ENCODE data around the gene GDNF.

GDNF gene

DNA sequence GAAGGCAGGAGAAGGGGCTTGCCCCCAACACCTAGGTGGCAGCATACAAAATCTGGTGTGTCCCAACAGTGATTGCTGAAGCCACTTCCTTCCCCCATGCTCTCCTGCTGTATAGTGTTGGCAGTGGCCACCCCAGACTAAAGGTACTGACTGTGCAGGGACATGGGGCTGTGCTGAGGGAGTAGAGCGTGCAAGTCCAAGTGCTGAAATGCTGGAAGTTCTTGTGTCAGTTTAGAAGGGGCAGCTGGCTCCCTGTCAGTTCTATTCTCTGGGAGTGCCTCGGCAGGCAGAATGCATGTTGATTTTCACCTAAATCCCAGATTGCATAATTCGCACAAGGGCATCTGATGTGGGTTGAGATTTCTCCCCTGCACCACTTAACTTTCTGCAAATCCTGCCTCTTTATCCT is 68.6 kb downstream of the GDNF start:
- peaks cover 10% of the 10 kb centered on the region for H3K9me3 ChIP-seq (ENCODE audit: low read length)
- no peaks in the 10 kb centered on the region for H3F3A ChIP-seq (ENCODE audit: insufficient read depth, low read length)
- H3K79me2 ChIP-seq (ENCODE audit: insufficient read depth, low read length): no peaks in the 10 kb centered on the region
- no peaks in the 10 kb centered on the region for H3K36me3 ChIP-seq (ENCODE audit: insufficient read depth, low read length)
- no peaks in the 10 kb centered on the region for H3K27me3 ChIP-seq (ENCODE audit: insufficient read depth, low read length)
- H3K9ac ChIP-seq (ENCODE audit: low read length): no peak overlapping the region
- no peak overlapping the region for H2AFZ ChIP-seq (ENCODE audit: low read length)
- H4K20me1 ChIP-seq (ENCODE audit: insufficient read depth, low read length): no peaks in the 10 kb centered on the region
- H3K9me2 ChIP-seq (ENCODE audit: low read depth, low read length): no peaks in the 10 kb centered on the region
- TF ChIP-seq, protein P1, sequence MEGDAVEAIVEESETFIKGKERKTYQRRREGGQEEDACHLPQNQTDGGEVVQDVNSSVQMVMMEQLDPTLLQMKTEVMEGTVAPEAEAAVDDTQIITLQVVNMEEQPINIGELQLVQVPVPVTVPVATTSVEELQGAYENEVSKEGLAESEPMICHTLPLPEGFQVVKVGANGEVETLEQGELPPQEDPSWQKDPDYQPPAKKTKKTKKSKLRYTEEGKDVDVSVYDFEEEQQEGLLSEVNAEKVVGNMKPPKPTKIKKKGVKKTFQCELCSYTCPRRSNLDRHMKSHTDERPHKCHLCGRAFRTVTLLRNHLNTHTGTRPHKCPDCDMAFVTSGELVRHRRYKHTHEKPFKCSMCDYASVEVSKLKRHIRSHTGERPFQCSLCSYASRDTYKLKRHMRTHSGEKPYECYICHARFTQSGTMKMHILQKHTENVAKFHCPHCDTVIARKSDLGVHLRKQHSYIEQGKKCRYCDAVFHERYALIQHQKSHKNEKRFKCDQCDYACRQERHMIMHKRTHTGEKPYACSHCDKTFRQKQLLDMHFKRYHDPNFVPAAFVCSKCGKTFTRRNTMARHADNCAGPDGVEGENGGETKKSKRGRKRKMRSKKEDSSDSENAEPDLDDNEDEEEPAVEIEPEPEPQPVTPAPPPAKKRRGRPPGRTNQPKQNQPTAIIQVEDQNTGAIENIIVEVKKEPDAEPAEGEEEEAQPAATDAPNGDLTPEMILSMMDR (IDR thresholded peaks at IDR 0.05; ENCODE audit: low read length): no peak
- no peak for TF ChIP-seq EZH2 (IDR thresholded peaks at IDR 0.05; ENCODE audit: borderline replicate concordance, low read length)
- H3K4me2 ChIP-seq (ENCODE audit: low read length): no peak overlapping the region
- H3K4me1 ChIP-seq (ENCODE audit: insufficient read depth, low read length, severe bottlenecking): no peaks in the 10 kb centered on the region
- no peak overlapping the region for H3K27ac ChIP-seq (ENCODE audit: low read depth, low read length, poor library complexity, severe bottlenecking)
- H3K4me3 ChIP-seq (ENCODE audit: low read depth, low read length, poor library complexity, severe bottlenecking): no peak overlapping the region

DNA sequence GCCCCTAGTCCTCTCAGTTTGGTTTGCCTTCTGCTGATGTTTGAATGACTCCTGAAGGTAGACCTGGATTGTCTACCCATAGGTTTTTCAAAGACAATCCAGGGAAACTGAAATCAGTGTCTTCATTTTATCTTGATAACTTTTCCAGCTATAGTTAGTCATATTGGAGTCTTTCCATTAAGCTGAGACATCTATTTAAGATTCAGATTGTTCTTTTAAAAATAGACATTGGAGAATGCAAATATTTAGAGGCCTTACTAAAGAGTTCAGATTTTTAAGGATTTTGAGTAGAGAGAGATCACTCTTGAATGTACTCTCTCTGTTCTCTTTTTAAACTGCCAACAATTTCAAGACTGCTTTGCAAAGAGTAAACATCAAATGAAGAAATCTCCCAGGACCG is 69.1 kb downstream of the GDNF start:
- Histone ChIP-seq H3K27ac (ENCODE audit: low read depth, low read length, poor library complexity, severe bottlenecking) (no peak overlapping the region), H3K9ac (ENCODE audit: low read length) (no peak overlapping the region), H3K27me3 (ENCODE audit: insufficient read depth, low read length) (no peaks in the 10 kb centered on the region), H3K9me2 (ENCODE audit: low read depth, low read length) (no peaks in the 10 kb centered on the region), H3K79me2 (ENCODE audit: insufficient read depth, low read length) (no peaks in the 10 kb centered on the region), H3K36me3 (ENCODE audit: insufficient read depth, low read length) (no peaks in the 10 kb centered on the region), H3K4me1 (ENCODE audit: insufficient read depth, low read length, severe bottlenecking) (no peaks in the 10 kb centered on the region), H4K20me1 (ENCODE audit: insufficient read depth, low read length) (no peaks in the 10 kb centered on the region), H3K4me3 (ENCODE audit: low read depth, low read length, poor library complexity, severe bottlenecking) (no peak overlapping the region), H3K4me2 (ENCODE audit: low read length) (no peak overlapping the region), H3F3A (ENCODE audit: insufficient read depth, low read length) (no peaks in the 10 kb centered on the region), H3K9me3 (ENCODE audit: low read length) (peaks cover 10% of the 10 kb centered on the region), H2AFZ (ENCODE audit: low read length) (no peak overlapping the region)
- TF ChIP-seq EZH2 (IDR thresholded peaks at IDR 0.05; ENCODE audit: borderline replicate concordance, low read length): no peak
- TF ChIP-seq, protein P1 (IDR thresholded peaks at IDR 0.05; ENCODE audit: low read length): no peak

DNA sequence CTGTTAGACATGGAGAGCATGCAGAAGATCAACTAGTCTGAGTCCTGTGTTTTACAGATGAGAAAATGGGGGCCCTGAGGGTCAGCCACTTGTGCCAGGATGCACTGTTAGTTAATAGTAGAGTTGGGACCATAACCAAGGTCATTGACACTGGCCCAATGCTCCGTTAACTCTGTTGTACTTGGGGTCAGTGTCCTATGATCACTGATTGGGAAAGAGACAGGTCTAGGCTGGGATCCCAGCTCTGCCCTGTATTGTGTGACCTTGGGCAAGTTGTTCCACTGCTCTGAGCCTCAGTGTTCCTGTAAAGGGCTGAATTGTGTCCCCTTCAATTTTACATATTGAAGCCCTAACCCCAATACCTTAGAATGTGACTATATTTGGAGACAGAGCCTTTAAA is 70.0 kb downstream of the GDNF start:
- TF ChIP-seq, protein P1 (IDR thresholded peaks at IDR 0.05; ENCODE audit: low read length): no peak
- no peak for TF ChIP-seq EZH2 (IDR thresholded peaks at IDR 0.05; ENCODE audit: borderline replicate concordance, low read length)

More for the DNA sequence above, 70.0 kb downstream of the GDNF start:
- Histone ChIP-seq H3K27me3 (ENCODE audit: insufficient read depth, low read length) (no peaks in the 10 kb centered on the region), H3K9me2 (ENCODE audit: low read depth, low read length) (no peaks in the 10 kb centered on the region), H3K9me3 (ENCODE audit: low read length) (peaks cover 8% of the 10 kb centered on the region), H3K27ac (ENCODE audit: low read depth, low read length, poor library complexity, severe bottlenecking) (no peak overlapping the region), H3K36me3 (ENCODE audit: insufficient read depth, low read length) (no peaks in the 10 kb centered on the region), H2AFZ (ENCODE audit: low read length) (no peak overlapping the region), H3K4me1 (ENCODE audit: insufficient read depth, low read length, severe bottlenecking) (no peaks in the 10 kb centered on the region), H3K79me2 (ENCODE audit: insufficient read depth, low read length) (no peaks in the 10 kb centered on the region), H4K20me1 (ENCODE audit: insufficient read depth, low read length) (no peaks in the 10 kb centered on the region), H3K4me3 (ENCODE audit: low read depth, low read length, poor library complexity, severe bottlenecking) (no peak overlapping the region), H3K9ac (ENCODE audit: low read length) (no peak overlapping the region), H3K4me2 (ENCODE audit: low read length) (no peak overlapping the region), H3F3A (ENCODE audit: insufficient read depth, low read length) (no peaks in the 10 kb centered on the region)
